Fibroblast of lung (primary cell): Measurements from ENCODE around the gene CCDC120. TPM values are rescaled to one million over a fixed set of nuclear protein-coding genes. Genes with fewer than 3 reads are reported as not detected.

ENCODE experiments used
- DNase-seq, 2 donors: peaks; one replicate each; pipeline versions ENCODE4 v3.0.0 to v3.0.0-alpha.2; 2010; ENCODE audit warnings: low read depth in 2 of 2
- H2AFZ ChIP-seq: 2 replicates; pipeline ENCODE4 v1.5.1; 2012; ENCODE audit warnings: low read length, control low read depth, inconsistent platforms
- H3K27ac ChIP-seq: 2 replicates; pipeline ENCODE4 v1.5.1; 2011; ENCODE audit warnings: low read length, control low read depth; ENCODE audit not compliant: insufficient read depth
- H3K27me3 ChIP-seq: 2 replicates; pipeline ENCODE4 v1.5.1; 2011; ENCODE audit warnings: mild to moderate bottlenecking, low read length; ENCODE audit not compliant: control insufficient read depth, insufficient read depth
- H3K36me3 ChIP-seq: 2 replicates; pipeline ENCODE4 v1.5.1; 2011; ENCODE audit warnings: low read length; ENCODE audit not compliant: control insufficient read depth, insufficient read depth
- H3K4me1 ChIP-seq: 2 replicates; pipeline ENCODE4 v1.5.1; 2011; ENCODE audit warnings: low read length; ENCODE audit not compliant: control insufficient read depth, insufficient read depth; ENCODE audit errors: extremely low read depth
- H3K4me2 ChIP-seq: 2 replicates; pipeline ENCODE4 v1.5.1; 2011; ENCODE audit warnings: low read length, control low read depth; ENCODE audit not compliant: insufficient read depth; ENCODE audit errors: extremely low read depth
- H3K4me3 ChIP-seq, 4 experiments: fragments of 200-600 bp in 1 of 4; sonication (generic) in 1 of 4; replicated peaks in 1 of 4; 2 replicates each; pipeline ENCODE4 v1.5.1; 2011 to 2016; ENCODE audit warnings: low read length in 4 of 4, low read depth in 3 of 4, mild to moderate bottlenecking in 3 of 4, control low read depth in 2 of 4, inconsistent platforms in 1 of 4, mixed read lengths in 1 of 4; ENCODE audit not compliant: insufficient read depth in 1 of 4; ENCODE audit errors: control extremely low read depth in 1 of 4
- H3K79me2 ChIP-seq: 2 replicates; pipeline ENCODE4 v1.5.1; 2012; ENCODE audit warnings: mild to moderate bottlenecking, low read length, inconsistent platforms; ENCODE audit not compliant: control insufficient read depth, insufficient read depth
- H3K9ac ChIP-seq: 2 replicates; pipeline ENCODE4 v1.5.1; 2011; ENCODE audit warnings: mild to moderate bottlenecking, low read length, control low read depth; ENCODE audit not compliant: insufficient read depth
- H3K9me3 ChIP-seq: 2 replicates; pipeline ENCODE4 v1.5.1; 2012; ENCODE audit warnings: low read depth, low read length; ENCODE audit not compliant: control insufficient read depth, insufficient read depth
- H4K20me1 ChIP-seq: 2 replicates; pipeline ENCODE4 v1.5.1; 2011; ENCODE audit warnings: low read length; ENCODE audit not compliant: control insufficient read depth, insufficient read depth; ENCODE audit errors: extremely low read depth
- EZH2 ChIP-seq: IDR thresholded peaks from 2 replicates; pipeline ENCODE4 v1.5.1; 2012; ENCODE audit warnings: low read length, control low read depth, mild to moderate bottlenecking; ENCODE audit errors: missing control alignments
- polyA plus RNA-seq, 2 donors: library from polyadenylated mRNA; depleted of rRNA in 1 of 2; stranded (reverse) in 1 of 2; unstranded in 1 of 2; fragments of >200 nt; gene quantifications; 2 replicates each; pipeline ENCODE4 v1.2.1, GENCODE V29; 2011 to 2012; ENCODE audit warnings: missing spikeins in 1 of 2
- total RNA-seq: library from RNA; depleted of rRNA; stranded (reverse); fragments of >200 nt; gene quantifications from 2 replicates; pipeline ENCODE4 v1.2.1, GENCODE V29; 2014
- TF ChIP-seq, protein P1 (sequence below), 2 donors: IDR thresholded peaks in 1 of 2; conservative IDR thresholded peaks in 1 of 2; 1 replicate in 1 of 2; 2 replicates in 1 of 2; pipeline ENCODE4 v1.5.1; 2011 to 2012; ENCODE audit warnings: low read length in 2 of 2, control low read depth in 1 of 2, inconsistent platforms in 1 of 2, low read depth in 1 of 2, mild to moderate bottlenecking in 1 of 2

The CCDC120 gene
- total and polyA plus RNA-seq, 2 donors (not counting 1 experiment from before 2014, with no cell fraction given) = 0.52 to 0.66 TPM

DNA sequence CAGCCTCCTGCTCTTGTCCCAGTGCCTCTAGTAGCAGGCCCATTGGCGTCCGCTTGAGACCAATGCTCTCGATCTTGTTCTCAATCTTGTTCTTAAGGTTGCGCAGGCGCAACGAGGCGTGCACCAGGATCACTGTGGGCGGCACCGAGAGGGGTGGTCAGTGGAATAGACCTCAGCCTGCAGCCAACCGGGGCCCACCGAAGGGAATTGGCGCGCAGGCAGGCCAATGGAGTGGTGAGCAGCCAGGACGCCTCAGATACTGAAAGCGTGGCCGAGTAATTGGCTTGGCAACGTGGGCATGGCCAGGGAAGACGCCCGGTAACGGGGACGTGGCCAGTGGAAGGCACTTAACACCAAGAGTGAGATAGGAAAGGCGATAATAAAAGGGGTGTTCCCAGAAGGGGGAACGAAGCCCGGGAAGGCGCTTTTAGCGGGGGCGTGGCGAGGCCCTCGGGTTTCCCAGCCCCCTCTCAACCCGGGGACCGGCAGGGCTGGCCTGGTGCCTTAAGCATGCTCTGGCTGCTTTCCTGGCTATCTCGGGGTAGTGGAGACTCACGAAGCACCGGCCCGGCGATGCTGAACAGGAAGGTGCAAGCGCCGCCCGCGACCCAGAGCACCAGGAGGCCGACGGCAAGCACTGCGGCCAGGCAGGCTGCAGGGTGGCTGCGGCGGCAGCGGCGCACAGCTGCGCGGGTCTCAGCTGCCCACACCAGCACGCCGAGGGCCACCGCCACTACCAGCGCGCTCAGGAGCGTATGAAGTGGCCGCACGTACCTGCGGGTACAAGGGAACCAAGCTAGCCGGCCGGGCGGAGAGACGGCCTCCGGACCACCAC lies 13.3 kb downstream of the CCDC120 start:
- Histone ChIP-seq H3K79me2 (peaks cover 10% of the 10 kb centered on the region), H3K9ac (peak overlapping the region; percentile 25), H3K36me3 (peaks cover 2% of the 10 kb centered on the region), H4K20me1 (no peaks in the 10 kb centered on the region), H3K4me3 (peak overlapping the region; percentile 60 to 77 (median 74)), H2AFZ (no peak overlapping the region), H3K27ac (no peak overlapping the region), H3K4me2 (peak overlapping the region; percentile 49), H3K27me3 (no peaks in the 10 kb centered on the region), H3K4me1 (no peaks in the 10 kb centered on the region), H3K9me3 (no peaks in the 10 kb centered on the region)
- DNase-seq = peak; percentile 79
- TF ChIP-seq EZH2 = no peak
- TF ChIP-seq, protein P1, sequence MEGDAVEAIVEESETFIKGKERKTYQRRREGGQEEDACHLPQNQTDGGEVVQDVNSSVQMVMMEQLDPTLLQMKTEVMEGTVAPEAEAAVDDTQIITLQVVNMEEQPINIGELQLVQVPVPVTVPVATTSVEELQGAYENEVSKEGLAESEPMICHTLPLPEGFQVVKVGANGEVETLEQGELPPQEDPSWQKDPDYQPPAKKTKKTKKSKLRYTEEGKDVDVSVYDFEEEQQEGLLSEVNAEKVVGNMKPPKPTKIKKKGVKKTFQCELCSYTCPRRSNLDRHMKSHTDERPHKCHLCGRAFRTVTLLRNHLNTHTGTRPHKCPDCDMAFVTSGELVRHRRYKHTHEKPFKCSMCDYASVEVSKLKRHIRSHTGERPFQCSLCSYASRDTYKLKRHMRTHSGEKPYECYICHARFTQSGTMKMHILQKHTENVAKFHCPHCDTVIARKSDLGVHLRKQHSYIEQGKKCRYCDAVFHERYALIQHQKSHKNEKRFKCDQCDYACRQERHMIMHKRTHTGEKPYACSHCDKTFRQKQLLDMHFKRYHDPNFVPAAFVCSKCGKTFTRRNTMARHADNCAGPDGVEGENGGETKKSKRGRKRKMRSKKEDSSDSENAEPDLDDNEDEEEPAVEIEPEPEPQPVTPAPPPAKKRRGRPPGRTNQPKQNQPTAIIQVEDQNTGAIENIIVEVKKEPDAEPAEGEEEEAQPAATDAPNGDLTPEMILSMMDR (conservative IDR thresholded peaks at IDR 0.05 in 1 of 2, IDR thresholded peaks at IDR 0.05 in 1 of 2; ENCODE audit: low read depth in 1 of 2, low read length in 2 of 2) = no peak

DNA sequence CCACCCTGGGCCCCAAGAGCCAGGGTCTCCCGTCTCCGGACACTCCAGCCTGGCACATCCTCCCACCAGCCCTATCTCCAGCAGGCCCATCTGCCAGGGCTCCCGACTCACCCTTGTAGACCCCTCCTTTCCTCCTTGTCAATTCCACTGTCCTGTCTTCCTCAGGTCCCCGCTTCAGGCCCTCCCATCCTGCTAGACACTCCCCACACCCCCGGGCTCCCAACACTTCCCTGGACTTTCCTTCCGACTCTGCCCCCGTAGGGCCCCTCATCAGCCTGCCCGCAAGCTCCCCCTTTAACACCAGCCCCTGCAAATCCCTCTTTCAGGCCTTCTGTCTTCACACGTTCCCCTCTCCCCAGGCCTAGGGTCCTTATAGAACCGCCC lies 13.9 kb downstream of the CCDC120 start:
- Histone ChIP-seq H3K27me3 (no peaks in the 10 kb centered on the region), H3K4me1 (no peaks in the 10 kb centered on the region), H3K4me2 (peak overlapping the region; percentile 49), H3K4me3 (peak overlapping the region; percentile 60 to 77 (median 74)), H3K9me3 (no peaks in the 10 kb centered on the region), H3K27ac (no peak overlapping the region), H3K9ac (peak overlapping the region; percentile 23), H4K20me1 (no peaks in the 10 kb centered on the region), H3K36me3 (peaks cover 2% of the 10 kb centered on the region), H2AFZ (no peak overlapping the region), H3K79me2 (peaks cover 10% of the 10 kb centered on the region)
- no peak for DNase-seq
- TF ChIP-seq, protein P1 (conservative IDR thresholded peaks at IDR 0.05 in 1 of 2, IDR thresholded peaks at IDR 0.05 in 1 of 2; ENCODE audit: low read depth in 1 of 2, low read length in 2 of 2) = no peak
- no peak for TF ChIP-seq EZH2

DNA sequence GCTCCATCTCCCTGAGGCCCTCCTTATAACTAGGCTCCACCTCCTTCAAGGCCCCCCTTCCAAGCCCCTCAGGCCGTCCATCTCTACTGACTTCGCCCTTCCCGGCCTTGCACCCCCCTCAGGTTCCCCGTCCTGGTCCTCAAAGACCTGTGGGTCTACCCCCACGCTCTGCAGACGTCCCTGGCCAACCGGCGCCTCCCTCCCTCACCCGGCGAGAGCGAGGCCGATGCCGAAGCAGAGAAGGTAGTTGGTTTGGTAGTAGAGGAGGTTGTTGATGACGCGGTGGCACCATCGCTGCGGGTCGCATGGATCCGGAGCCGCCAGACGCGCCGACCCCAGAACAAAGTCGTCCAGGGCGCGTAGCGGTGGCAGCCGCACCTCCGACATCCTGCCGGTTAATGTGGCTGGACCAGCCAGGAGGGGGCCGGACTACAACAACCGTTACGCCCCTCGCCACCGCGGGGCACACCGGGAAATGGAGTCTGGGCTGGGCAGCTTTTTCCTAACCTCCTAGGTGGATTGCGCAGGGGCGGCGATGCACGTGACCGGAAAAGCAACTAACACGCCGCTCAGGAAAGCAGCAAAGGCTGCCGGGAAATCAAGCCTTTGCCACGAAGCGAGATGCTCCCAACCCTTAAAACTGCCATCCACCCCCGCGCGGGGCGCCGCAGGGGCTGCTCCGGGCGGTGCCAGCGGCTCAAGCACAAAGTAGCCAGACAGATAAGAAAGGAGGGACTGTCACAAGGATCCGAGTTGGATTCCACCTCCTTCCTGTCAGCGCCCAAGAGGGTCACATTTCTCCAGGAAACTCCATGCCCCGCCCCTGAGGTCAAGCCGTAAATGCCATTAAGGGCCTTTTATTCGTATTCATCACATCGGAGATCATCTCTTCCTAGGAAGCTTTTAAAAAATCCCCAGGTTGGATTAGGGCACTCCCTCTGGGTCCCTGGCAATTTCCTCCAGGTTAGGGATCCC lies 15.1 kb downstream of the CCDC120 start, which contains the start of gene PRAF2:
Gene PRAF2 (minus strand): TSS at position 402 of the 975 bp plus-strand sequence. CDS start 15 bp downstream, at position 387.
- H3K36me3 ChIP-seq = peaks cover 2% of the 10 kb centered on the region
- H2AFZ ChIP-seq = no peak within 1 kb of the TSS
- H3K4me1 ChIP-seq = no peaks in the 10 kb centered on the region
- DNase-seq = peak; percentile 89
- H3K79me2 ChIP-seq = peaks cover 10% of the 10 kb centered on the region
- H3K9ac ChIP-seq = peak within 1 kb of the TSS; percentile 63
- H3K9me3 ChIP-seq = no peaks in the 10 kb centered on the region
- H3K27me3 ChIP-seq = no peaks in the 10 kb centered on the region
- H4K20me1 ChIP-seq = no peaks in the 10 kb centered on the region
- H3K4me3 ChIP-seq = peak within 1 kb of the TSS; percentile 60 to 77 (median 74)
- no peak for TF ChIP-seq EZH2
- TF ChIP-seq, protein P1 (conservative IDR thresholded peaks at IDR 0.05 in 1 of 2, IDR thresholded peaks at IDR 0.05 in 1 of 2; ENCODE audit: low read depth in 1 of 2, low read length in 2 of 2) = no peak
- peak within 1 kb of the TSS; percentile 49 for H3K4me2 ChIP-seq
- peak within 1 kb of the TSS; percentile 58 for H3K27ac ChIP-seq
